ENCODE measurements around the gene SLC35F1.

DNA sequence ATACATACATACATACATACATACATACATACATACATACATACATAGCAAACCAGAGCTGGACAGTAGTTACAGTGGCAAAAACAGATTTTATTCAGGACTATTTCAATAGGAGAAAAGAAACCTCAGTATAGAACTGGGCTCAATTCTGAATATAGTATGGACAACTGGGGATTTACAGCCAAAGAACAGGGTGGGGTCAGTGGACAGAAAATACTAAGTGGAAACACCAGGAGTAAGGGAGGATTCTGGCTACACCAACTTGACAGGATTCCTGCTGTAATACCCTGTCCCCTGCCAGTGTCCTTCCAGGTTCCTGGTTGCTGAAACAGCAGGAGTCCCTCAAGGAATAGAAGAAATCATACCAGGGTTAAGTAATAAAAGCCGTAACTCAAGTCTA is 293.1 kb downstream of the SLC35F1 start:
- TF ChIP-seq ESRRG (CRISPR knock-in tag; IDR thresholded peaks at IDR 0.05) = no peak
- TF ChIP-seq ARNTL (CRISPR knock-in tag; IDR thresholded peaks at IDR 0.05; ENCODE audit: borderline replicate concordance, low read depth) = no peak
- no peak for TF ChIP-seq ZNF565 (CRISPR knock-in tag; conservative IDR thresholded peaks at IDR 0.05; ENCODE audit: low read depth)
- no peak for TF ChIP-seq CREB5 (CRISPR knock-in tag; IDR thresholded peaks at IDR 0.05; ENCODE audit: low read depth)
